Endothelial cell of umbilical vein (primary cell): Measurements from ENCODE around the gene CSGALNACT2.

Source experiments
- CTCF ChIP-seq, 2 donors: IDR thresholded peaks; 1 replicate in 1 of 2; 2 replicates in 1 of 2; pipeline ENCODE4 v1.5.1; 2011; ENCODE audit warnings: low read length in 2 of 2, mild to moderate bottlenecking in 2 of 2, moderate library complexity in 2 of 2, control low read depth in 1 of 2, inconsistent platforms in 1 of 2, low read depth in 1 of 2; ENCODE audit not compliant: insufficient read depth in 1 of 2; ENCODE audit errors: extremely low read depth in 1 of 2
- GATA2 ChIP-seq: IDR thresholded peaks from 2 replicates; pipeline ENCODE4 v1.7.0; 2011; ENCODE audit warnings: low read depth, mild to moderate bottlenecking, moderate library complexity, mixed read lengths, low read length; ENCODE audit not compliant: insufficient read length, insufficient read depth
- JUN ChIP-seq: IDR thresholded peaks from 2 replicates; pipeline ENCODE4 v1.6.1; 2011; ENCODE audit warnings: borderline replicate concordance, low read depth; ENCODE audit not compliant: insufficient read length, insufficient read depth
- MYC ChIP-seq: IDR thresholded peaks from one replicate; pipeline ENCODE4 v1.6.1; 2011; ENCODE audit warnings: mild to moderate bottlenecking, low read depth, low read length
- POLR2A ChIP-seq: IDR thresholded peaks from 2 replicates; pipeline ENCODE4 v1.6.1; 2012; ENCODE audit warnings: low read depth, mild to moderate bottlenecking, control low read depth, low read length
- POLR2AphosphoS5 ChIP-seq: IDR thresholded peaks from 2 replicates; pipeline ENCODE4 v1.6.1; 2012; ENCODE audit warnings: low read depth, mild to moderate bottlenecking, control low read depth, low read length, moderate library complexity; ENCODE audit not compliant: insufficient read depth

- TF ChIP-seq CTCF (IDR thresholded peaks at IDR 0.05; ENCODE audit: extremely low read depth in 1 of 2, insufficient read depth in 1 of 2, low read depth in 1 of 2, low read length in 2 of 2) (no peak), POLR2AphosphoS5 (no peak), GATA2 (no peak), POLR2A (no peak), MYC (no peak), JUN (no peak)
Measured at GRCh38 chr10:43217563-43218205, 79.4 kb downstream of the CSGALNACT2 start.
